Middle frontal gyrus (tissue), 1 donor: ENCODE data around the gene TGFB3.
"Not testable (repeated sequence)": the region's sequence is repeated elsewhere in the genome, so short reads cannot be mapped to it uniquely, and the experiment has no call there.

Experiments
- DNase-seq: peaks from one replicate; pipeline ENCODE4 v3.0.0-alpha.2; 2015; ENCODE audit warnings: low spot score; ENCODE audit errors: extremely low spot score

TGFB3 gene

DNA sequence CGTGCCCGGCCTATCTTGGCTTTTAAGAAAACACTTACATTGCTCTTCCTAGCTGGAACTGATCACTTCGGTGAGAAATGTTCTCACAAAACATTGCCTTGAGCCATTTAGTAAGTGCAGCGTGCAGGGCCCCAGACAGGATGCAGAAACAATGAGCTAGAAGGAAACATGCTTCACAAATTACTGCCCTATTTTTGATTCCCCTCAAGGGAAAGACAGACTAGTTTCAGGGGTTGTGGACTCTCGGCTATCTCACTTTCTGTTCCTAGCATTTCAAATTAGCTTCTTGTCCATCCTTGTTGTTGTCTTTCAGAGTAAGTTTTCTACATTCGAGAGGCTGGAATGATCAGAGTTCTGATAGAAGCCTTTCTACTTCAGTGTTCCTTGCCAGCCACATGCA, 21.6 kb downstream of the TGFB3 start:
- DNase-seq: no peak

DNA sequence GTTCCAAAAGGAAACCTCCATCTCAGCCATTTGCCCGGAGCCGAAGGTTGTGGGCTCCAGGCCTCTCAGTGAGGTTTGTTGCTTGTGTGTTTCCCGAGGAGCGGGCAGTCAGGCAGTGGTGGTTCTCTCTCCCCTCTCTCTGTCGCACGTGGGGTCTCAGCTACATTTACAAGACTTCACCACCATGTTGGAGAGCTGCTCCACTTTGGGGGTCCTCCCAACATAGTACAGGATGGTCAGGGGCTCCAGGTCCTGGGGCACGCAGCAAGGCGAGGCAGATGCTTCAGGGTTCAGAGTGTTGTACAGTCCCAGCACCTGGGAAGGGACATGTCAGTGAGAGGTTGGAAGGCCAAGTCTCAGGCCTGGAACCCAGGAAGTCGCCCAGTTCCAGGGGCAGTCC, 22.8 kb downstream of the TGFB3 start:
- DNase-seq: no peak

DNA sequence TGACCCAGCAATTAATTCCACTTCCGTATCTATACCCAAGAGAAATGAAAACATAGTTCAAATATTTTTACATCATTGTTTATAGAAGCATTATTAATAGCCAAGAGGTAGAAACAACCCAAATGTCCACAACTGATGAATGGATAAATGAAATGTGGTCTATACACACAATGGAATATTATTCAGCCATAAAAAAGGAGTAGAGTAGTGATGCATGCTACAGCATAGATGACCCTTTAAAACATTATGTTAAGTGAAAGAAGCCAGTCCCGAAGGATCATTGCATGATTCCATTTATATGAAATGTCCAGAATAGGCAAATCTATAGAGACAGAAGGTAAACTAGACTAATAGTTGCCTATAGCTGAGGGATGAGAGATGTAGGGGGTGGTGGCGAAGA, 29.3 kb downstream of the TGFB3 start:
- DNase-seq: no peak

DNA sequence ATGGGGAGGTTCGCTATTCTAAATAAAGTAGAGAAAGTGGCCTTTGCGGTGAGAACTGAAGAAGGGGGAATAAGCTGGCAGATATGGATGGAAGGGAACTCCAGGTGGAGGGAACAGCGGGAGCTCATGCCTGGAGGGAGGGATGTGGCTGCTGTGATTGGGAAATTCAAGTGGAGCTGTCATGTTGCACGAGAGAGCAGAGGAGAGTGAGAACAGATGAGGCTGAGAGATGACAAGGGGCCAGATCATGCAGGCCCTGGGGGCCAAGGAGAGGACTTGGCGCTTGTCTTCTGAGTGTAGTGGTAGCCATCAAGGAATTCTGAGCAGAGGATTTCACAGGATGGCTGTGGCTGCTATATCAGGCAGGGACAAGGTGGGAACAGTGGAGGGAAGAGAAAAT, 35.0 kb downstream of the TGFB3 start:
- no peak for DNase-seq

DNA sequence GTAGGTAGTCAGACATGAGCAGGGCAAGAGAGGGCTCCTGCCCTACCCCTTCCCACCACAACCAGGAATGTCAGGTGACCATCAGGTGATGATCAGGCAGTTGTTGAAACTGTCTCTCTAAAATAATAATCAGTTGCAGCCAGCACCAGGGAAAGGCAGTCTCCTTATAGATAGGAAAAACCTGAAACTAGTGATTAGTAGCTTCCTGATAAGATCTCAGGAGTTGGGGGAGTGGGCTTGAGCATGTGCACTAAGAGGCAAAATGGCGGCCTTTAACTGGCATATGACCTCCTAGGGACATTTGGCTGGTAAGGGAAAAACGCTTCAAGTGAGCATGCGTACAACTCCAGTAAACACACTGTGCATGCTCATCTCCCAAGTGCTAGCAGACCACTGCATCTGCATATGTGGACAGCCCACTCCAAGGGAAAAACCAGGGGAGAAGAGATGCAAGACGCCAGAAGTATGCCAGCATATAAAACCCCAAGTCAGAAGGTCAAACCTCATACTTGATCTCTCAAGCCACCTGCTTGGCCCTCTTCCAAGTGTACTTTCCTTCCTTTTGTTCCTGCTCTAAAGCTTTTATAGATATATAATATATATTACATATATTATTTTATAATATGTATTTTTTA, 37.1 kb downstream of the TGFB3 start:
- DNase-seq: no peak

DNA sequence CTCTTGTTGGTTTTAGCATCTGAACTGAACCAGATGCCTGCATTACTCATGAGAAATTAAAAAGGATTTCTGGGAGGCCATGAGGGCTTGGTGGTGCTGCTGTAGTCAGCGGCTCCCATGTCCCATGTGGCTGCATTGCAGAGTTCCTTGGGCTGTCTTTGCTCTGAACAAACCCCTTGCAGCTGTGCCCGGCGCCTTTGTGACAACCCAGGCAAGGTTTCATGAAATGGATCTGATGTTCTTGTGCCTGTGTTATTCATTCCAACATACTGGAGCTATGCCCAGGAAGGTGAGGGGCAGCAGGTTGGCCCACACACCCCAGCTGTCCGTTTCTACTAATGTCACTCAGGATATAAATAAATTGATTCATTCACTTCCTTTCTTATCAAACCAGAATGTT, 40.8 kb downstream of the TGFB3 start:
- DNase-seq: no peak

DNA sequence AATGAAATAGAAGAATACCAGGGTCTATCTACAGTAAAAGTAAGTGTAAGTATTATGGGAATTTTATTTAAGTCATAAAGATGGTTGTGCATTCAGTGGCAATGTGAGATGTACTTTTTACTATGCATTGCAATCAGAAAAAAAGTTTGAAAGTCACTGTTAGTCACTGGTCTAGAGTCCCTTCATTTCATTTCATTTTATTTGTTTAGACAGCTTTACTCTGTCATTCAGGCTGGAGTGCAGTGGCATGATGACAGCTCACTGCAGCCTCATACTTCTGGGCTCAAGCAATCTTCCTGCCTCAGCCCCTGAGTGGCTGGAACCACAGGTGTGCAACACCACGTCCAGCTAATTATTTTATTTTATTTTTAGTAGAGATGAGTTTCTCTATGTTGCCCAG, 42.6 kb downstream of the TGFB3 start:
- no peak for DNase-seq

DNA sequence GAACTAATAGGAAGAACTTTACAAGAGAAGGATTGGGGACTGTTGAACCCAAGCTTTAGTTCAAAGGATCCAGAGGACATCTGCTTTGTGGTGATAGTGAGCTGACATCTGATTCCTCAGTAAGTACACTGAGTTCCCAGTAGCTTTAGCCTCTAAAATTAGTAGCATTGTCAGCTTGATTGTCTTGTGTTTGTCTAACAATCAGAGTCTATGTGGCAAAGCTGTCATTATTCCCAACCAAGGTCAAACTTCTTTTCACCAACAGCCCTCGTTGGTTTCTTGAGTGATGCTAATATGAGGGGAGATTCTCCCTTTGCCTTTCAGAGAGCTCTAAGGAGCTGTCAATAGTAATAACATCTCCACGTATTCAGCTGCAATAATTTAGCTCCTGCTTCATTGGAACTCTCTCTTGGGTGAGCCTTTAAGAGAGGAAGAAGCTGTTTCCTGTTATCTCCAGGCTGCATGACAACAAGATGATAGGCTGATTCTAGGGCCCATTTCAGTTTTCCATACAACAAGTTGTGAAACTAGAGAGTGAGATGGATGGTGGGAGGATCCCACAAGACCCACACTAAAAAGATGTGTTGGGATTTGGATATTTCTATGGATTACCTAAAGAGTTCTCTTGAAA, 46.7 kb downstream of the TGFB3 start:
- no peak for DNase-seq

DNA sequence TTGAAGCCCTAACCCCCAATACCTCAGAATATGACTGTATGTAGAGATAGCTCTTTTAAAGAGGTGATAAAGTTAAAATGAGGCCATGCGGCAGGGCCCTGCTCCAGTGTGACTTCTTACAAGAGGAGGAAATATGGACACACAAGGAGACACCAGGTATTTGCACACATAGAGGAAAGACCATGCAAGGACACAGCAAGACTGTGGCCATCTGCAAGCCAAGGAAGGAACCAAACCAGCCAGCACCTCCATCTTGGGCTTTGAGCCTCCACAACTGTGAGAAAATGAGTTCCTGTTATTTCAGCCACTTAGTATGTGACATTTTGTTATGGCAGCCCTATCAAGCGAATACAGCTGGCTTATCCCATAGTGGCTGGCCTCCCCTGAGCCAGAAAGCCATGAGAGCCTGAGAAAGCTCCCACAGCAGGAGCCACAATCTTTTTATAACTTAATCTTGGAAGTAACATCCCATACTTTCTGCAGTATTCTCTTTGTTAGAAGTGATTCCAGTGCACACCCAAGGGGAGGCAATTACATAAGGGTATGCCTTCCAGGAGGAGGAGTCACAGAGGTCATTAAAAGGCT, 48.0 kb downstream of the TGFB3 start:
- no peak for DNase-seq

DNA sequence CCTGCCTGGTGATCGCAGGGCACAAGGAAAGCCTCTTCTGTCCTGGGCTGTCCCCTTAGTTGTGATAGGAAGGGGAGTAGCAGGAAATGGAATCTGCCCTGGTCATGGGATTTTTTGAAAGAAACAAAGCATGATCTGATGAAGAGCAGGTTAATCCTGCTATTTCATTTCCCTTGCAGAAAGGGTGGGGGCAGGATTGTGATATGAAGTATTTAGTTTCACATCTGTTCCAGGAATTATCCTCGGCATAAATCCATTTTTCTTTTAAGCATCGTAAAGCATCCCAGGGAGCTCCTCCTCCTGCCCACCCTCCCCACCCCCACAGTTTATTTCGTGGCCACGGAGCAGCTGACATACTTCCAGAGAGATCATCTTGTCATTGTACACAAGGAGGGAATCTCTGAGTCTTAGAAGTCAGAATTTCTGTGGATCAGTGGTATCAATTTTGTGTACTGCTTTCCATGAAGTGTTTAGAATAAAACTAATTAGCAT, 53.1 kb downstream of the TGFB3 start:
- no peak for DNase-seq

DNA sequence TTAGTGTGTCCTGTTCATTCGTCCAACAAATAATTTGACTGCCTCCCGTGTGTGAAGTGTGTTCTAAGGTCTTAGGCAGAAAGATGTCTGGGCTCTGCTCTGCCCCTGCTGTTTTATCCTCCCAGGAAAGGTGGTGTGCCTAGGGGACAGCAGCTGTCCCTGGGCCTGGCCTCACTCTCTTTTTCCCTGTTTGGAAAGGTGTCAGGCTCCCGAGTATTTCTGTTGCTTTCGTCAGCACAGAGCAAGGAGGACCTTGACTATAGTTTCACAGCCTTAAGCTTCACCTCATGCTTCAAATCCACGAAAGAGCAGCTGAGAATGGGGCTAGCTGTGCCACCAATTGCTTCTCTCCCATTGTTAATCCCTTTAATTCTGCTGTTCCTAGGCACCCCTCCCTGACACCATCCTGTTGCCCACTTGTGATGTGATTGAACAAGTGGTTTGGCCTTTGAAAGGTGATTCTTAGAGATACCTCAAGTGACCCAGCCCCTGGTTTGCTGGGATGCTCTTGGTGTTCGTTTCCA, 54.2 kb downstream of the TGFB3 start:
- no peak for DNase-seq

DNA sequence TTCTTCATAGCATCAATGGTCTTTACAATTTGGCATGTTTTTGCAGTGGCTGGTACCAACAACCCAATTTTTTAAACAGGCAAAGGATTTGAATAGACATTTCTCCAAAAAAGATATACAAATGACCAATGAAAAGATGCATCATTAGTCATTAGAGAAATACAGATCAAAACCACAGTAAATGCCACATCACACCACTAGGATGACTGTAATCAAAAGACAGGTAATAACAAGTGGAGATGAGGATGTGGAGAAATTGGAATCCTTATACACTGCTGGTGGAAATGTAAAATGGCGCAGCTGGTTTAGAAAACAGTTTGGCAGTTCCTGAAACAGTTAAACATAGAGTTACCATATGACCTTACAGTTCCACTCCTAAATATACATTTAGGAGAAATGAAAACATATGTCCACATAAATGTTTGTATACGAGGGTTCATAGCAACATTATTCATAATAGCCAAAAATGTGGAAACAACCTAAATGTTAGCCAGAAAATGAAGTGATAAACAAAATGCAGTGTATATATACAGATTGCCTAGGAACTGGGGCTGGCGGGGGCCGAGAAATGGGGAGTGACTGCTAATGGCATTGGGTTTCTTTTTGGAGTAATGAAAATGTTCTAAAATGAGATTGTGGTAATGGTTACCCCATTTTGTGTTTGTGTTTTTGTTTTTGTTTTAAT, 55.2 kb downstream of the TGFB3 start:
- DNase-seq: no peak

DNA sequence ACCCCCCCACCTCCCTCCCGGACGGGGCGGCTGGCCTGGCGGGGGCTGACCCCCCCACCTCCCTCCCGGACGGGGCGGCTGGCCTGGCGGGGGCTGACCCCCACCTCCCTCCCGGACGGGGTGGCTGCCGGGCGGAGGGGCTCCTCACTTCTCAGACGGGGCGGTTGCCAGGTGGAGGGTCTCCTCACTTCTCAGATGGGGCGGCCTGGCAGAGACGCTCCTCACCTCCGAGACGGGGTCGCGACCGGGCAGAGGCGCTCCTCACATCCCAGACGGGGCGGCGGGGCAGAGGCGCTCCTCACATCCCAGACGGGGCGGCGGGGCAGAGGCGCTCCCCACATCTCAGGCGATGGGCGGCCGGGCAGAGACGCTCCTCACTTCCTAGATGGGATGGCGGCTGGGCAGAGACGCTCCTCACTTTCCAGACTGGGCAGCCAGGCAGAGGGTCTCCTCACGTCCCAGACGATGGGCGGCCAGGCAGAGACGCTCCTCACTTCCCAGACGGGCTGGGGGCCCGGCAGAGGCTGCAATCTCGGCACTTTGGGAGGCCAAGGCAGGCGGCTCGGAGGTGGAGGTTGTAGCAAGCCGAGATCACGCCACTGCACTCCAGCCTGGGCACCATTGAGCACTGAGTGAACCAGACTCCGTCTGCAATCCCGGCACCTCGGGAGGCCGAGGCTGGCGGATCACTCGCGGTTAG, 56.5 kb downstream of the TGFB3 start:
- not testable (repeated sequence) for DNase-seq

DNA sequence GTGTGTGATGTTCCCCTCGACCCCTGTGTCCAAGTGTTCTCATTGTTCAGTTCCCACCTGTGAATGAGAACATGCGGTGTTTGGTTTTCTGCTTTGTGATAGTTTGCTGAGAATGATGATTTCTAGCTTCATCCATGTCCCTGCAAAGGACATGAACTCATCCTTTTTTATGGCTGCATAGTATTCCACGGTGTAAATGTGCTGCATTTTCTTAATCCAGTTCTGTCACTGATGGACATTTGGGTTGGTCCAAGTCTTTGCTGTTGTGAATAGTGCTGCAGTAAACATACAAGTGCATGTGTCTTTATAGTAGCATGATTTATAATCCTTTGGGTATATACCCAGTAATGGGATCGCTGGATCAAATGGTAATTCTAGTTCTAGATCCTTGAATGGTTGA, 61.4 kb downstream of the TGFB3 start:
- DNase-seq: not testable (repeated sequence)

DNA sequence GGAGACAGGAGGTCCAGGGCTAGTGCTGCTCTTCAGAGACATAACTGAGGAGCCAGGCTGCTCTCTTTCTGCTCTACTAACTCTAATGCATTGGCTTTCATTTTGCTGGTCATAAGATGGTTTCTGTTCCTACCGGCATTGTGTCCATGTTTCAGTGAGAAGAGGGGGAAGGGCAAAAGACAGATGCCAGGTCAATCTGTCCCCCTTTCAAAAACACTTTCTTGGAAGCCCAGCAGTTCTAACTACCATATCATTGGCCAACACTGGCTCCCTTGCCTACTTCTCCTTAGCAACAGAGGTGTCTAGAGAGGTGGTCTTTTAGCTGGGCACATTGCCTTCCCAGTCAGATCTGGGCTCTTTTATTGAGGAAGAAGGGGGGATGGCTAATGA, 63.9 kb downstream of the TGFB3 start:
- DNase-seq: no peak

DNA sequence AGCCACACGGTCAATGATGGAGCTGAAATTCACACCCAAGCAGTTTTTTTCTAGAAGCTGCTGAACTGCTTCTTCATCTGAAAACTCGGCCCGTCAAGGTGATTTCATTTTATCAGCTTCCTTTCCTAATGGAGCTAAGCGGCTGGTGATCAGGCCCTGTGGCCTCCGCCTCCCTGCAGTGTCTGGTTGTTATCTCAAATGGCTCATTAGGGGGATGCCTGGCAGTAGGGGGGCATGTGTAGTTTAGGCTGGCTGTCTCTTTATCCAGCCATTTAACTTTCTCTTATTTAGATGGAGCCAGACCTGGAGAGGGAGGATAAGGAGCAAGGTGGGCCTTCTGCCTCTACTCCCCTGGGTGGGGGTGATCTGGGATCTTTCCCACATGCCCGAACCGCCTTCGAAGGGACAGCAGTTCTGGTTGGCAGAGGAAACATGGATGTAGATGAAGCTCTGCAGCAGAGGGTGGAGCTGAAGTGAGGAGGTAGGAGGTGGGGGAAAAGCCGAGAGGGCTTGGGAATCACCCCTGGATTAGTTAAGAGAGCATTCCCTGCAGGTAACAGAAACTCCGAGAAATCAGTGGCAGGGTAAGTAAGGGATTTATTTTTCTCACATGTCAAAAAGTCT, 64.4 kb downstream of the TGFB3 start:
- DNase-seq: no peak

DNA sequence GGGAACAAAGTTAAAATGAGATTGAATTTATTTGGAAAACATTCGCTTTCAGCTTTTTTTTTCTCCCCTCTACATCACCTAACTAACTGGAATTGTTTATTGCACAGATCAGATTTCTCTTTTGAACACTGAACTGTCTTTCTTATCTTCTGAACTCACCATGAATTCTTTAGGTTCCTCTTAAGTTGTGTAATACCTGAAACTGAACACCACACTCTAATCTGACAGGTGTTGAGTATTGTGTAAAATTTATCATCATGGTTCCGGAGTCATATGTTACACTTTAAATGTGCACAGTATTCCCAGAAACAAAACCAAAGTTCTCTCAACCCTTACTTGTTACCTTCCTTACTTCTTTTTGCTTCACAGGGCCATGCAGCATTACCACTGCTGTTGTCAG, 66.8 kb downstream of the TGFB3 start:
- DNase-seq: no peak

DNA sequence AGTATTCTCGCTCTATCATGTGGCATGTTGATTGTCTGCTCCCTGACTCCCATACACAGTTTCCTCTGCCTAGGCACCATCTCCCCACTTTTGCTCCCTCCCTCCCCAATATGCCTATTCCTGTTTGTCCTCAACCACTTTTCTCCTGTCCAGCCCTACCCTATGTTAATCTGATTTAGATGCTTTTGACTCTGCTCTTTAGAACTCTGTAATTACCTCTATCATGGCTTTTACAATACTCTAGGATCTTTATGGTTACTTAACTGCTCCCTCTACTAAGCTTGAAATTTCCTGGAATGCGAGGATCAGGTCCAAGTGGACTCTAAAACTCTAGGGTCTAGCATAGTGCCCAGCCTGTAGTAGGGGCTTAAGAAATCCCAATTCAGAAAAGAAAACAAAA, 68.6 kb downstream of the TGFB3 start:
- DNase-seq: no peak

DNA sequence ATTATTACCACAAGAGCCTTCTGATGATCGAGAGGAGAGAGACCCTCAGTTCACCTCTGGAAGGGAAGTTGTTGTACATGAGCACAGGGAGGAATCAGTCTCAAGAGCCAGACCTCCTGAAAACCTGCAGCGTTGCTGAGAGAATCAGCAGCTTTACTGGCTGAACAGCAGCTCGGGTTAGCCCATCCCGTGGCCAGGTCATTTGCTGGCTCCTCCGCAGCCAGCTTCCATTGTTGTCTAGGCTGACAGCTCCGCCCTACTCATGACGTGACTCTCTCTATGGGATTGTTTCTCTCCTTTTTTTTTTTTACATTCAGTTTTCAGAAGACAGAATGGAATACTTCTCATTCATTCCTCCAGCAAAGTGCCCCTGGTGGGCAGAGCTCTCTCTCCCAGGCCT, 69.9 kb downstream of the TGFB3 start:
- DNase-seq: no peak

DNA sequence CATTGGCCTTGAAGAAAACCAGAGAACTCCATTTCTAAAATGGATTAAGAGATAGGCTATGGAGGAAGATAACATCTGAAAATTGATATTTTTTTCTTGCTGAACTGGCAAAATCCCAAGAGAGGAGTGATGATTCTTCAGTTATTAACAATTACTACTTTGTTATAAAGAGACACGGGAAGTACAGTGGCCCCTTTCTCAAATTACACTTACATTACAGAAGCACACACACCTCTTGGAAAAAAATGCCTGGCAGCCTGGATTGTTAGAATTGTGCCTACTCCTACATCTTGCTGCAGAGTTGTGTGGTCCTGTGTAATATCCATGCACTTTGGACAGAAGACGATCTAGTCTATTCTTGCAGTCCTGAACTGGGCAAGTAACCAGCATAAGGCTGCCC, 71.7 kb downstream of the TGFB3 start:
- no peak for DNase-seq

DNA sequence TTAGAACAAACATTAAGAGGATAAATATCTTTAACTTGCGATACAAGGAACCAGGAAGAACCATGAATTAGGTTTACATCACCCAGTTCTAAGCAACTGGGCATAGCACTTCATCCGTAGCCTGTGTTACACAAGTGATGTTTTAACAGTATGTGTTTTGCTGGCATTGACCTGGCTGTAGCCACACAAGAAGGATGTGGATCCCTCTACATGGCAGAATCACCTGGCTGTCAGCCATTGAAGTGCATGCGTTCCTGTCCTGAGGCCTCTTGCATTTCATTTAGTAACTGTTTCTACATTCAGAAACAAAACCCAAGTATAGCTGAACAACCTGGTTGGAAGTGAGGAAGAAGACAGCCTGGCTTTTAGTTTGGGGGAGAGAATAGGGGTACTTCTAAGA, 72.2 kb downstream of the TGFB3 start:
- DNase-seq: no peak
